HepG2 (cell line): ENCODE results near the gene HES6. TPM values are rescaled to one million over a fixed set of nuclear protein-coding genes. Genes with fewer than 3 reads are reported as not detected.

Experiments
- FOXO1 ChIP-seq: sonication (generic); formaldehyde crosslinking; IDR thresholded peaks from 2 replicates; pipeline ENCODE4 v1.4.0; 2020; ENCODE audit warnings: missing genetic modification reagents
- GABPB1 ChIP-seq: IDR thresholded peaks from 2 replicates; pipeline ENCODE4 v1.6.1; 2016; ENCODE audit warnings: mild to moderate bottlenecking, missing genetic modification reagents, moderate library complexity, missing compliant biosample characterization
- GRHL1 ChIP-seq: sonication (generic); formaldehyde crosslinking; conservative IDR thresholded peaks from 2 replicates; pipeline ENCODE4 v1.8.0; 2022; ENCODE audit warnings: missing genetic modification reagents
- HMG20A ChIP-seq: IDR thresholded peaks from 2 replicates; pipeline ENCODE4 v1.6.1; 2016; ENCODE audit warnings: borderline replicate concordance
- HOMEZ ChIP-seq: IDR thresholded peaks from 2 replicates; pipeline ENCODE4 v1.6.1; 2016; ENCODE audit warnings: low read depth
- HOXA3 ChIP-seq: sonication (generic); formaldehyde crosslinking; IDR thresholded peaks from 2 replicates; pipeline ENCODE4 v1.5.0; 2020; ENCODE audit warnings: missing genetic modification reagents
- KDM1A ChIP-seq: IDR thresholded peaks from 2 replicates; pipeline ENCODE4 v1.6.1; 2016; ENCODE audit warnings: missing compliant biosample characterization
- KLF11 ChIP-seq: IDR thresholded peaks from 2 replicates; pipeline ENCODE4 v1.6.1; 2016; ENCODE audit warnings: missing compliant biosample characterization
- KLF15 ChIP-seq: sonication (generic); formaldehyde crosslinking; IDR thresholded peaks from 2 replicates; pipeline ENCODE4 v1.8.1; 2023; ENCODE audit warnings: borderline replicate concordance, mild to moderate bottlenecking, inconsistent platforms, missing genetic modification reagents, mixed read lengths
- MAFF ChIP-seq: IDR thresholded peaks from 2 replicates; pipeline ENCODE4 v1.6.1; 2011; ENCODE audit warnings: low read depth, low read length, improper control_type of control experiment
- MYC ChIP-seq: sonication (generic); formaldehyde crosslinking; IDR thresholded peaks from 2 replicates; pipeline ENCODE4 v1.9.0; 2021; ENCODE audit warnings: missing genetic modification reagents, borderline replicate concordance
- RBAK ChIP-seq: sonication (generic); formaldehyde crosslinking; IDR thresholded peaks from 2 replicates; pipeline ENCODE4 v1.5.1; 2020; ENCODE audit warnings: mild to moderate bottlenecking, missing genetic modification reagents
- SAP130 ChIP-seq: IDR thresholded peaks from 2 replicates; pipeline ENCODE4 v1.6.1; 2016; ENCODE audit warnings: low read depth
- SRF ChIP-seq: IDR thresholded peaks from 2 replicates; pipeline ENCODE4 v1.6.1; 2011; ENCODE audit warnings: mild to moderate bottlenecking, low read depth, low read length, moderate library complexity
- ZNF235 ChIP-seq: sonication (generic); formaldehyde crosslinking; IDR thresholded peaks from 2 replicates; pipeline ENCODE4 v1.8.1; 2023; ENCODE audit warnings: mild to moderate bottlenecking, missing genetic modification reagents, borderline replicate concordance
- ZNF484 ChIP-seq: sonication (generic); formaldehyde crosslinking; IDR thresholded peaks from 2 replicates; pipeline ENCODE4 v1.5.1; 2020; ENCODE audit warnings: mild to moderate bottlenecking, low read depth, missing genetic modification reagents, borderline replicate concordance
- ZNF605 ChIP-seq: sonication (generic); formaldehyde crosslinking; IDR thresholded peaks from 2 replicates; pipeline ENCODE4 v1.8.0; 2022; ENCODE audit warnings: mild to moderate bottlenecking, missing genetic modification reagents
- ZNF646 ChIP-seq: sonication (generic); formaldehyde crosslinking; IDR thresholded peaks from 2 replicates; pipeline ENCODE4 v1.9.0; 2021; ENCODE audit warnings: mild to moderate bottlenecking, missing genetic modification reagents
- ZNF747 ChIP-seq: sonication (generic); formaldehyde crosslinking; IDR thresholded peaks from 2 replicates; pipeline ENCODE4 v1.8.1; 2023; ENCODE audit warnings: missing genetic modification reagents, mild to moderate bottlenecking, borderline replicate concordance
- ZNF879 ChIP-seq: sonication (generic); formaldehyde crosslinking; IDR thresholded peaks from 2 replicates; pipeline ENCODE4 v1.8.1; 2023; ENCODE audit warnings: missing genetic modification reagents
- polyA plus RNA-seq, 8 experiments: library from polyadenylated mRNA; depleted of rRNA in 3 of 8; stranded (reverse) in 7 of 8; unstranded in 1 of 8; fragments of >200 nt; fragmentation: Illumina TruSeq in 4 of 8; extraction: Trizol in 4 of 8; gene quantifications; 2 replicates each; pipeline versions ENCODE4 v1.2.1 to v1.2.3, GENCODE V29; 2011 to 2016; ENCODE audit warnings: low read depth in 4 of 8, missing spikeins in 1 of 8, mixed read lengths in 1 of 8; ENCODE audit not compliant: insufficient read depth in 1 of 8
- total RNA-seq, 5 experiments: library from RNA; depleted of rRNA; stranded (reverse); fragments of >200 nt; fragmentation: Illumina TruSeq; extraction: Trizol; gene quantifications; 2 replicates each; pipeline ENCODE4 v1.2.3, GENCODE V29; 2016; ENCODE audit warnings: low read depth in 1 of 5

Gene HES6
- total and polyA plus RNA-seq, 2 of the 13 experiments (the other 11 are each of a cell fraction or from before 2014, with no cell fraction given) = 19.5 to 82.8 TPM

GRCh38 chr2:238239863-238240756 is at the start of gene HES6 (continued):
- TF ChIP-seq HOMEZ (CRISPR knock-in tag) (no peak), MYC (CRISPR knock-in tag) (no peak; the same call in 1 of the 2 replicates), KDM1A (no peak), HOXA3 (CRISPR knock-in tag) (peak; percentile 55), RBAK (CRISPR knock-in tag) (no peak), ZNF646 (CRISPR knock-in tag) (no peak), GRHL1 (CRISPR knock-in tag) (no peak), ZNF484 (CRISPR knock-in tag) (no peak; the same call in 1 of the 2 replicates), ZNF605 (no peak; the same call in 1 of the 2 replicates), GABPB1 (CRISPR knock-in tag) (peak; percentile 73), KLF15 (CRISPR knock-in tag) (no peak; the same call in 1 of the 2 replicates), ZNF747 (no peak), KLF11 (CRISPR knock-in tag) (no peak), ZNF235 (CRISPR knock-in tag) (no peak), SRF (peak; percentile 65; the same call in 1 of the 2 replicates), MAFF (no peak), FOXO1 (CRISPR knock-in tag) (no peak), SAP130 (peak; percentile 77), HMG20A (CRISPR knock-in tag) (no peak), ZNF879 (CRISPR knock-in tag) (no peak)
